GM10248 (cell line): ENCODE data around the gene RSPH1.

Experiments used
- CTCF ChIA-PET: fragments of 300-600 bp; sonication (Branson Sonifier 250); formaldehyde crosslinking; extraction: SDS; loops from one replicate; lab custom pipeline; 2021; ENCODE audit warnings: antibody characterized with exemption; lab: Yijun Ruan, JAX
- POLR2A ChIA-PET: fragments of 350-650 bp; sonication (Branson Sonifier 250); formaldehyde crosslinking; extraction: SDS; loops from one replicate; lab custom pipeline; 2020; ENCODE audit warnings: antibody characterized with exemption; lab: Yijun Ruan, JAX
- DNase-seq: peaks from one replicate; pipeline ENCODE4 v3.0.0; 2012; ENCODE audit errors: extremely low spot score
- TF ChIP-seq, protein P1 (sequence below): IDR thresholded peaks from 2 replicates; pipeline ENCODE4 v1.5.1; 2012; ENCODE audit warnings: mild to moderate bottlenecking, low read depth; ENCODE audit errors: extremely low read depth, missing control alignments, control extremely low read depth

RSPH1 gene

GRCh38 chr21:42452401-42453223 lies 43.4 kb downstream of the RSPH1 start:
- CTCF ChIA-PET, result interaction anchor here (0.9 to 4.8 kb wide), 4 partner anchors 10 to 142 kb away, joined by 3 to 49 read pairs (median 4); no protein-coding TSS in a partner anchor
- POLR2A ChIA-PET, result no interaction called here
- DNase-seq, result no peak
- TF ChIP-seq, protein P1, sequence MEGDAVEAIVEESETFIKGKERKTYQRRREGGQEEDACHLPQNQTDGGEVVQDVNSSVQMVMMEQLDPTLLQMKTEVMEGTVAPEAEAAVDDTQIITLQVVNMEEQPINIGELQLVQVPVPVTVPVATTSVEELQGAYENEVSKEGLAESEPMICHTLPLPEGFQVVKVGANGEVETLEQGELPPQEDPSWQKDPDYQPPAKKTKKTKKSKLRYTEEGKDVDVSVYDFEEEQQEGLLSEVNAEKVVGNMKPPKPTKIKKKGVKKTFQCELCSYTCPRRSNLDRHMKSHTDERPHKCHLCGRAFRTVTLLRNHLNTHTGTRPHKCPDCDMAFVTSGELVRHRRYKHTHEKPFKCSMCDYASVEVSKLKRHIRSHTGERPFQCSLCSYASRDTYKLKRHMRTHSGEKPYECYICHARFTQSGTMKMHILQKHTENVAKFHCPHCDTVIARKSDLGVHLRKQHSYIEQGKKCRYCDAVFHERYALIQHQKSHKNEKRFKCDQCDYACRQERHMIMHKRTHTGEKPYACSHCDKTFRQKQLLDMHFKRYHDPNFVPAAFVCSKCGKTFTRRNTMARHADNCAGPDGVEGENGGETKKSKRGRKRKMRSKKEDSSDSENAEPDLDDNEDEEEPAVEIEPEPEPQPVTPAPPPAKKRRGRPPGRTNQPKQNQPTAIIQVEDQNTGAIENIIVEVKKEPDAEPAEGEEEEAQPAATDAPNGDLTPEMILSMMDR, result no peak

GRCh38 chr21:42451941-42452340 lies 44.1 kb downstream of the RSPH1 start:
- DNase-seq, result no peak
- ChIA-PET CTCF (interaction anchor here (0.9 to 4.8 kb wide), 4 partner anchors 10 to 141 kb away, joined by 3 to 49 read pairs (median 4); no protein-coding TSS in a partner anchor), POLR2A (no interaction called here)
- TF ChIP-seq, protein P1, result no peak

DNA sequence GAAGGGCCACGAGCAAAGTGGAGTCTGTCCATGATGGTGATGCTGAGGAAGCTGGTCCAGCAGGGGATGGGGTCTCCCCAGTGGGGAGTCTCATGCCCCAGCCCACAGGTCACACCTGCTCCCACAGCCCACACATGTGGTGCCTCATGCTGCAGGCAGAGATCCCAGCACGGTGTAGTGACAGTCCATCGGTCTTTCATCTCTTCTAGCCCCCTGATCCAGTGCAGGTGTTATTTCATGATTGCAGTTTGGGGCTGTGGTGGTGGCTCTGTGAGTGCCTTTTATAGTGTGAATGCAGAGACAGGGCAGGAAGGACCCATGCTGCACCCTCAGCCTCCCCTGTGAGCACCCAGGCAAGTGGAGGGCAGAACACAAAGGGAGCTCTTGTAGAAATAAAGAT lies 47.3 kb downstream of the RSPH1 start:
- ChIA-PET POLR2A (no interaction called here), CTCF (interaction anchor here (1.0 to 4.8 kb wide), 9 partner anchors 20 to 304 kb away, joined by 3 to 49 read pairs (median 5); no protein-coding TSS in a partner anchor)
- DNase-seq, result no peak
- TF ChIP-seq, protein P1, result no peak

- TF ChIP-seq, protein P1, result no peak
- POLR2A ChIA-PET, result no interaction called here
- CTCF ChIA-PET, result no interaction called here
- no peak for DNase-seq
Measured at GRCh38 chr21:42447732-42448131, 48.3 kb downstream of the RSPH1 start.

DNA sequence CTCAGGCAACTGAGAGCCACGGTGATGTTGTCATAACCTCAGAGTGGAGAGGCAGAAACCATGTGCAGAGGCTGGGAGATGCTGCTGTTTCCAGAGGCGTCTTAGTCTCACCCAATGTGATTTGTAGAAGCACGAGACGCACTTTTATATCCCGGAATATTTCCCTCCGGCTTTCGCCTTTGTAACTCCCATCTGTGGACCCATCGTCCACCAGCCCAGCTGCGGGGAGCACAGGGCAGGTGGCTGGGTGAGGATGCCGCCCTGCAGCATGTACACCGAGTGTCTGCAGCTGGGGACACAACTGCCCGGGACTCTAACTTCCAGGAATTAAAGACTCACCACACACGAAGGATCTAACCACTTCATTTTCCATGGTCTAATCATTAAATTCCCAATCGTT lies 48.8 kb downstream of the RSPH1 start:
- DNase-seq, result no peak
- POLR2A ChIA-PET, result no interaction called here
- CTCF ChIA-PET, result interaction anchor here (5.0 kb wide), 1 partner anchor 137 kb away, joined by 15 read pairs; no protein-coding TSS in a partner anchor
- TF ChIP-seq, protein P1, result no peak

DNA sequence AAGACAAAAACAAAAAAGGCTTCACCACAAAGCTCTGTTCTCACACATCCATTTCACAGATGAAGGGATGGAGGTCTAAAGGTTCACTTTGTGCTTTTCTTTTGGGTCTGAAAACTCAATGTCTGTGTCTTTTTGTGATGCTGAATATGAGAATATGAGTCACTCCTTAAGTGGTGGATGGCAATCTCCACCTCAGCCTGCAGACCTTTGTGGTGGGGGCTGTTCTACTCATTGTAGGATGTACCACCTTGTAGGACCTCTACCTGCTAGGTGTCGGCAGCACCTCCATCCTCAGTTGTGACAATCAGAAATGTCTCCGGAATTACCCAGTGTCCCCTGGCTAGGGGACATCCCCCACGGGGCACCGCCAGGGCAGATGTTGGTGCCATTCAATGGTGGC lies 49.5 kb downstream of the RSPH1 start:
- TF ChIP-seq, protein P1, result no peak
- no peak for DNase-seq
- CTCF ChIA-PET, result interaction anchor here (0.6 to 5.0 kb wide), 5 partner anchors 11 to 282 kb away, joined by 3 to 15 read pairs (median 3); no protein-coding TSS in a partner anchor
- POLR2A ChIA-PET, result no interaction called here
